Stomach (tissue), 9 donors: ENCODE results near the gene FN3K. TPM values are rescaled to one million over a fixed set of nuclear protein-coding genes. Genes with fewer than 3 reads are reported as not detected.
"Not testable (repeated sequence)": the region's sequence is repeated elsewhere in the genome, so short reads cannot be mapped to it uniquely, and the experiment has no call there.

Experiments
- DNase-seq, 2 donors: peaks; one replicate each; pipeline versions ENCODE4 v3.0.0 to v3.0.0-alpha.2; 2013 to 2019
- H3K27ac ChIP-seq, 5 donors: fragments of 200-600 bp in 4 of 5; sonication (generic) in 4 of 5; one replicate each; pipeline ENCODE4 v1.5.1; 2013 to 2019; ENCODE audit warnings: mild to moderate bottlenecking in 1 of 5, moderate library complexity in 1 of 5
- H3K27me3 ChIP-seq, 3 donors: fragments of 200-600 bp; sonication (generic); one replicate each; pipeline ENCODE4 v1.5.1; 2017 to 2019; ENCODE audit warnings: mixed run types in 1 of 3
- H3K36me3 ChIP-seq, 4 donors: fragments of 200-600 bp; sonication (generic); 1 replicate in 3 of 4; 2 replicates in 1 of 4; pipeline ENCODE4 v1.5.1; 2016 to 2019
- H3K4me1 ChIP-seq, 4 donors: fragments of 200-600 bp; sonication (generic); one replicate each; pipeline ENCODE4 v1.5.1; 2016 to 2019
- H3K4me3 ChIP-seq, 4 donors: fragments of 200-600 bp; sonication (generic) in 3 of 4; one replicate each; pipeline ENCODE4 v1.5.1; 2016 to 2019; ENCODE audit warnings: mild to moderate bottlenecking in 1 of 4
- H3K9me3 ChIP-seq, 4 donors: fragments of 200-600 bp; sonication (generic); one replicate each; pipeline ENCODE4 v1.5.1; 2016 to 2019
- CTCF ChIP-seq, 7 experiments: fragments of 450-650 bp in 4 of 7; fragments of 200-600 bp in 3 of 7; sonication (generic) in 3 of 7; IDR thresholded peaks; one replicate each; pipeline ENCODE4 v1.5.1; 2016 to 2019; ENCODE audit warnings: antibody characterized with exemption in 7 of 7, control low read depth in 2 of 7, mild to moderate bottlenecking in 1 of 7
- EP300 ChIP-seq: sonication (generic); formaldehyde crosslinking; IDR thresholded peaks from one replicate; pipeline ENCODE4 v1.6.1; 2017; ENCODE audit warnings: antibody characterized with exemption
- POLR2A ChIP-seq, 4 donors: fragments of 450-650 bp; IDR thresholded peaks; one replicate each; pipeline ENCODE4 v1.6.1; 2016; ENCODE audit warnings: antibody characterized with exemption in 4 of 4, control low read depth in 2 of 4, mild to moderate bottlenecking in 1 of 4, moderate library complexity in 1 of 4
- POLR2AphosphoS5 ChIP-seq, 3 donors: sonication (generic); formaldehyde crosslinking; IDR thresholded peaks; one replicate each; pipeline ENCODE4 v1.6.1; 2016; ENCODE audit warnings: antibody characterized with exemption in 3 of 3
- WGBS, 5 donors: extraction: QIAGEN DNeasy Blood & Tissue Kit in 3 of 5; methylation state at CpG; one replicate each; pipeline versions ENCODE4 v1.1.5 to v1.1.7; 2013 to 2018; 5-methylcytosine and 5-hydroxymethylcytosine counted together
- intact Hi-C: fragments of 100-400 bp; cut with DNase I; formaldehyde crosslinking; loops from one replicate; pipeline ENCODE4 v1.15.1; 2023; ENCODE audit warnings: low total_unique reads
- polyA plus RNA-seq, 3 donors: library from polyadenylated mRNA; stranded (reverse); fragments of 200-250 nt; gene quantifications; one replicate each; pipeline ENCODE4 v1.2.3, GENCODE V29; 2013
- total RNA-seq, 5 donors: library from RNA; depleted of rRNA; stranded (reverse); fragments of >200 nt; gene quantifications; one replicate each; pipeline versions ENCODE4 v1.1.0 to v1.2.3, GENCODE V29; 2014 to 2016
- donor health status: healthy with polysubstance abuse.
- donor health status: Bipolar disorder and iron deficiency.
- donor health status: healthy.

FN3K gene
- total and polyA plus RNA-seq, 8 donors: 13.0 to 59.5 (median 16.4) TPM

DNA sequence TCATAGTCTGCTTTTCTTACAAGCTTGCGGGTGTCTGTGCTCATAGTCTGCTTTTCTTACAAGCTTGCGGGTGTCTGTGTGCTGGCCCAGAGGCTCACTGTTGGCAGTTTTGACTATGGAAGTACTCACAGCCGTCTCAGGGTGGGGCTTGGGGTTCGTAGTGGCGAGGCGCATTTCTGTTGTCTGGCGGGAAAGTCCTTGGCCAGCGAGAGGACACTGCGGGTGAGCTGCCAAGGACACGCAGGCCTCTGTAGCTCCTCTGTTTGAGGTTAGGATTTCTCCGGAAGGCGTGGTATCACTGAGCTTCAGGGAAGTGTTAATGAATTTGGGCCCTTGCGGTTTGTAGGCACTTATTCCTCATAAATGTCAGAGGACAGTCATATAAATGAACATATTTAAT is 30.0 kb downstream of the FN3K start:
- intact Hi-C loops: no loop called here
- Histone ChIP-seq H3K9me3 (no peaks in the 10 kb centered on the region), H3K27ac (no peak overlapping the region), H3K4me3 (no peak overlapping the region), H3K36me3 (peaks cover 7 to 78% (median 67%) of the 10 kb centered on the region in 4 donors), H3K27me3 (no peaks in the 10 kb centered on the region), H3K4me1 (no peaks in the 10 kb centered on the region)
- WGBS, 5 donors: 69 to 83% (median 76%) methylated on average over 11 to 13 of the region's 13 CpGs
- TF ChIP-seq POLR2AphosphoS5 (IDR thresholded peaks at IDR 0.05) (no peak), CTCF (IDR thresholded peaks at IDR 0.05) (no peak), POLR2A (IDR thresholded peaks at IDR 0.05) (no peak), EP300 (no peak)
- DNase-seq: no peak

DNA sequence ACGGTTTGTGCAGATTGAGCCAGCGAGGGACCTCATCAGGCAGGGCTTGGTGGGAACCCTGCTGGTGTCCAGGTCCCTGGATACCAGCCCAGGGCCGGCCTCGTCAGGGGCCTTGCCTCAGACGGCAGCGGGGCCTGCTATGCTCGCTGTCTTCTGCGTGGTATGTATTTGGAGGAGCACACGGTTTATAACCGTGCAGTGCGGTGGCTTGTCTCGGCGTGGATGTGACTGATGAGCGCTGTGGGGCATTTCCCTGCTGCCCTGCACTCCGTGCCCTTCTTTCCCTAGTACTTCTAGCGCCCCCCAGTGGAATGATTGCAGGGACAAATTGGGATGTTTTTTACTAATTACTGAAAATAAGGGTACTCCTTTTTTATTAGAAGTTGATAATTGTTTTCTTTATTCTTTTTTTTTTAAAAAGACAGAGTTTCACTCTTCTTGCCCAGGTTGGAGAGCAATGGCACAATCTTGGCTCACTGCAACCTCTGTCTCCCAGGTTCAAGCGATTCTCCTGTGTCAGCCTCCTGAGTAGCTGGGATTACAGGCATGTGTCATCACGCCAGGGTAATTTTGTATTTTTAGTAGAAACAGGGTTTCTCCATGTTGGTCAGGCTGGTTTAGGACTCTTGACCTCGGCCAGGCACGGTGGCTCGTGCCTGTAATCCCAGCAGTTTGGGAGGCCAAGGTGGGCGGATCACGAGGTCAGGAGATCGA is 31.8 kb downstream of the FN3K start:
- DNase-seq: peak; percentile 71 to 77
- Histone ChIP-seq H3K36me3 (peaks cover 7 to 77% (median 69%) of the 10 kb centered on the region in 4 donors), H3K9me3 (no peaks in the 10 kb centered on the region), H3K27me3 (no peaks in the 10 kb centered on the region), H3K4me3 (no peak overlapping the region), H3K27ac (no peak overlapping the region), H3K4me1 (peaks cover 0 to 9% (median 4%) of the 10 kb centered on the region in 4 donors)
- intact Hi-C loops: no loop called here
- TF ChIP-seq CTCF (IDR thresholded peaks at IDR 0.05) (peak in 5 of 7 experiments; percentile 42 to 63 (median 56)), POLR2A (IDR thresholded peaks at IDR 0.05) (no peak), POLR2AphosphoS5 (IDR thresholded peaks at IDR 0.05) (no peak)
- 62 to 73% (median 67%) methylated on average over 24 of the region's 24 CpGs for WGBS, 5 donors

DNA sequence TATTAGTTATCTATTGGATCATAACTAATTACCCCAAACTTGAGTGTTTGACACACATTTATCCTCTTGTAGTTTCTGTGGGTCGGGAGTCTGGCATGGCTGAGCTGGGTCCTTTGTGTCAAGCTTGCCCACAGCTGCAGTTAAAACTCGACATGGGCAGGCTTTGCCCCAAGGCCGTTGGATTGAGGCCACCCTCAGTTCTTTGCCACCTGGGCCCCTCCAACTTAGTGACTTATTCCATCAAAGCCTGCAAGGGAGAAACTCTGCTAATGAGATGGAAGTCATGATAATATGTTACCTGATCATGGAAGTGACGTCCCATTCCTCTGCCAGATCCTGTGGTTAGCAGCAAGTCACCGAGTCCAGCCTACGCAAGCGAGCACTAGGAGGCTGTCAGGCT is 33.6 kb downstream of the FN3K start:
- H3K4me3 ChIP-seq: no peak overlapping the region
- no peak for TF ChIP-seq EP300
- no peak for TF ChIP-seq POLR2AphosphoS5 (IDR thresholded peaks at IDR 0.05)
- TF ChIP-seq CTCF (IDR thresholded peaks at IDR 0.05): no peak
- no peak for TF ChIP-seq POLR2A (IDR thresholded peaks at IDR 0.05)
- H3K27ac ChIP-seq: no peak overlapping the region
- DNase-seq: no peak
- H3K9me3 ChIP-seq: no peaks in the 10 kb centered on the region
- peaks cover 7 to 76% (median 74%) of the 10 kb centered on the region in 4 donors for H3K36me3 ChIP-seq
- H3K27me3 ChIP-seq: no peaks in the 10 kb centered on the region
- H3K4me1 ChIP-seq: peaks cover 0 to 22% (median 12%) of the 10 kb centered on the region in 4 donors
- intact Hi-C loops: no loop called here
- 91 to 96% (median 94%) methylated on average over 7 of the region's 7 CpGs for WGBS, 5 donors

GRCh38 chr17:82772026-82772425 is 36.6 kb downstream of the FN3K start:
- DNase-seq: peak; percentile 77 to 78
- TF ChIP-seq EP300 (no peak), POLR2A (IDR thresholded peaks at IDR 0.05) (no peak), POLR2AphosphoS5 (IDR thresholded peaks at IDR 0.05) (peak in 2 of 3 donors; percentile 60 to 88), CTCF (IDR thresholded peaks at IDR 0.05) (no peak)
- peaks cover 7 to 59% (median 58%) of the 10 kb centered on the region in 4 donors for H3K36me3 ChIP-seq
- intact Hi-C loops: no loop called here
- no peaks in the 10 kb centered on the region for H3K9me3 ChIP-seq
- H3K27ac ChIP-seq: peak overlapping the region; percentile 32 to 76 (median 50)
- H3K27me3 ChIP-seq: no peaks in the 10 kb centered on the region
- 35 to 46% (median 39%) methylated on average over 3 of the region's 3 CpGs for WGBS, 5 donors
- H3K4me1 ChIP-seq: peaks cover 0 to 35% (median 21%) of the 10 kb centered on the region in 4 donors
- no peak overlapping the region for H3K4me3 ChIP-seq

DNA sequence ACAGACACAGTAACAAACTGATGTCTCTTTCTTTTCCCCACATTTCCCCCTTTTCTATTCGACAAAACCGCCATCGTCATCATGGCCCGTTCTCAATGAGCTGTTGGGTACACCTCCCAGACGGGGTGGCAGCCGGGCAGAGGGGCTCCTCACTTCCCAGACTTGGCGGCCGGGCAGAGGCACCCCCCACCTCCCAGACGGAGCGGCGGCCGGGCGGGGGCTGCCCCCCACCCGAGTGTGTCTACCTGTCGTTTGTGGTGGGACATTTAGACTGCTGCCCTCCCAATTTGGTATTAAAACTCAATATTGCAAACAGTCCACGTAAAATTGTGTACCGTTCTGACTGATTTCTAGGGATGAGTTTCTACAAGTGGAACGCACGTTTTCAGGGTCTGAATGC is 39.0 kb downstream of the FN3K start:
- 79 to 86% (median 84%) methylated on average over 14 to 19 of the region's 19 CpGs for WGBS, 5 donors
- Histone ChIP-seq H3K4me1 (peaks cover 0 to 35% (median 21%) of the 10 kb centered on the region in 4 donors), H3K36me3 (peaks cover 2 to 37% (median 36%) of the 10 kb centered on the region in 4 donors), H3K4me3 (peak overlapping the region in 2 of 4 donors; percentile 22 to 32)
- H3K9me3 ChIP-seq, H3K27me3 ChIP-seq, intact Hi-C loops, H3K27ac ChIP-seq, DNase-seq: not testable (repeated sequence)
